ENCODE measurements around the gene DRC1.

DNA sequence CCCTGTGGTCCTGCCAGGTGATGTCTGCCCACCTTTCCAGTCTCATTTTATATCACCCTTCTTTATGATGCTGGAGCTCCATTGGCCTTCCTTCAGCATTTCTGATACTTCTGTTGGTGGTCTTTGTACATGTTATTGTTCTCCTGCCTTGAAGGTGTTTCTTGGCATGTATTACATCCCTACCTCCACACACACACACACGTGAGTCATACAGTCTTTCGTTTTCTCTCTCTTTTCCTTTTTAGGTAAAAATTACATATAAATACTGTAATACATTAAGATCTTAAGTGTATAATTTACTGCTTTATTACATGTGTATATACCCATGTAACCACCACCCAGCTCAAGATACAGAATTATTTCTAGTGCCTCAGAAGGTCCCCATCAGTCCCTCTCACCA lies 44.9 kb upstream of the DRC1 start:
- TF ChIP-seq, protein P1, sequence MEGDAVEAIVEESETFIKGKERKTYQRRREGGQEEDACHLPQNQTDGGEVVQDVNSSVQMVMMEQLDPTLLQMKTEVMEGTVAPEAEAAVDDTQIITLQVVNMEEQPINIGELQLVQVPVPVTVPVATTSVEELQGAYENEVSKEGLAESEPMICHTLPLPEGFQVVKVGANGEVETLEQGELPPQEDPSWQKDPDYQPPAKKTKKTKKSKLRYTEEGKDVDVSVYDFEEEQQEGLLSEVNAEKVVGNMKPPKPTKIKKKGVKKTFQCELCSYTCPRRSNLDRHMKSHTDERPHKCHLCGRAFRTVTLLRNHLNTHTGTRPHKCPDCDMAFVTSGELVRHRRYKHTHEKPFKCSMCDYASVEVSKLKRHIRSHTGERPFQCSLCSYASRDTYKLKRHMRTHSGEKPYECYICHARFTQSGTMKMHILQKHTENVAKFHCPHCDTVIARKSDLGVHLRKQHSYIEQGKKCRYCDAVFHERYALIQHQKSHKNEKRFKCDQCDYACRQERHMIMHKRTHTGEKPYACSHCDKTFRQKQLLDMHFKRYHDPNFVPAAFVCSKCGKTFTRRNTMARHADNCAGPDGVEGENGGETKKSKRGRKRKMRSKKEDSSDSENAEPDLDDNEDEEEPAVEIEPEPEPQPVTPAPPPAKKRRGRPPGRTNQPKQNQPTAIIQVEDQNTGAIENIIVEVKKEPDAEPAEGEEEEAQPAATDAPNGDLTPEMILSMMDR (IDR thresholded peaks at IDR 0.05) = no peak
- no peak for TF ChIP-seq POLR2A (IDR thresholded peaks at IDR 0.05)

Data from esophagus squamous epithelium (tissue), 4 donors.